Stimulated activated CD8-positive, alpha-beta memory T cell treated with anti-CD3 and anti-CD28 coated beads, Interleukin-4, amount 100 ng/mL, for 48 hours (primary cell): ENCODE measurements around the gene PGS1.
"Not testable (repeated sequence)": the region's sequence is repeated elsewhere in the genome, so short reads cannot be mapped to it uniquely, and the experiment has no call there.

Experiments used
- DNase-seq: peaks from one replicate; pipeline ENCODE4 v3.0.0-alpha.2; 2020

Gene PGS1

GRCh38 chr17:78450696-78451345 is 72.4 kb downstream of the PGS1 start:
- DNase-seq, result no peak

DNA sequence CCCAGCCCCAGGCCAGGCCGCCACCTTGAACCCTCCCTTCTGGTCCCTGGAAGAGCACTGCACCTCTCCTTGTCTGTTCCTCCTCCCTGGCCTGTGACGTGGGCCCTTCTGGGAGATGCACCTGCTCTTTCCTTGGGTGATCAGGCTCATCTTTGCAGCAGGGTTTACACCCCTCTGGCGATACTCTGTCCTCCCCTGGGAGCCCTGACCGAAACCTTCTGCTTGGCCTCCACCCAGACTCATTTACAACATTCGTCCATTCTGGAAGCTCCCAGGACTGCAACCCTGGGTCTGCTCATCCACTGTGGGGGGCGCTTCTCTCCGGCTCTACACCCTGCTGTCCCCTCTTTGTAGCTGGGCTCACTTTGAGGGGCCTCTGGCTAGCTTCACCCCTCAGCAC is 73.3 kb downstream of the PGS1 start:
- DNase-seq, result no peak

- no peak for DNase-seq
These were observed 75.9 kb downstream of the PGS1 start for GRCh38 chr17:78454346-78454745.

- DNase-seq, result no peak
These were observed 79.6 kb downstream of the PGS1 start for GRCh38 chr17:78458091-78458490.

GRCh38 chr17:78458736-78459335 is 80.4 kb downstream of the PGS1 start:
- no peak for DNase-seq

DNA sequence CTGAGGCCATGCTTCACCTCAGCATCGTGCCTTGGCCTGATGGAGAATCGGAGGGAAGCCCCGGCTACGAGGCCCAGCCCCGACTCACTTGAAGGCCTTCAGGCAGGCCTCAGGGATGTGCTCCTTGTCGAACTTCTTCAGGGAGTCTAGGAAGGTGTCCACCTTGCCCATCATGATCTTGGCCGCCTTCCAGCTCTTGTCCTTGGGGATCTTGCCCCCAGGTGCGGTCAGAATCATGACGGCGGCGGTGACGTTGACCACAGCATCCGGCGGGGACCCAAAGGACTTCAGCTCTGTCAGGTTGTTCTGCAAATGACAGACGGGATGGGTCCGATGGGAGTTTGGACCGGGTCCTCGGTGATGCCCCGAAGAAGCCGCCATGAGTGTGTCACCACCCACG is 81.2 kb downstream of the PGS1 start:
- DNase-seq, result no peak

- no peak for DNase-seq
These were observed 81.8 kb downstream of the PGS1 start for GRCh38 chr17:78460176-78460675.

- no peak for DNase-seq
These were observed 82.7 kb downstream of the PGS1 start for GRCh38 chr17:78460951-78461798.

GRCh38 chr17:78461799-78462053 is 83.3 kb downstream of the PGS1 start:
- no peak for DNase-seq

DNA sequence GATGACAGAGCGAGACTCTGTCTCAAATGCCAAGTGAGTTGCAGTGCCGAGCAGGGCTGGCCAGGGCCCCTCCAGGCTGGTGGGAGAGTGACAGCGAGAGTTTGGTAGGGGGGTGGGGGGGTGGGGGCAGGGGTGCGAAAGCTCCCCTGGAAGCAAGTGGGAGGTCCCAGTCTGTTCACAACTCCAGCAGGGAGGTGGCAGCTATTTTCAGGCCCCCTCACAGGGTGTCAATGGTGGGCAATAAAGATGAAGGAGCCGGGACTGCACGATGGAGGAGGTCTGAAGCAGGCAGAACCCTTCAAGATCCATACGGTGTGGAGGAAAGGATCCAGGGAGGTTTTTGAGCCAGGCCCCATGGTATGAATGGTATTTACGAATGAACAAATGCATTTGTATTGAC is 83.7 kb downstream of the PGS1 start:
- no peak for DNase-seq

DNA sequence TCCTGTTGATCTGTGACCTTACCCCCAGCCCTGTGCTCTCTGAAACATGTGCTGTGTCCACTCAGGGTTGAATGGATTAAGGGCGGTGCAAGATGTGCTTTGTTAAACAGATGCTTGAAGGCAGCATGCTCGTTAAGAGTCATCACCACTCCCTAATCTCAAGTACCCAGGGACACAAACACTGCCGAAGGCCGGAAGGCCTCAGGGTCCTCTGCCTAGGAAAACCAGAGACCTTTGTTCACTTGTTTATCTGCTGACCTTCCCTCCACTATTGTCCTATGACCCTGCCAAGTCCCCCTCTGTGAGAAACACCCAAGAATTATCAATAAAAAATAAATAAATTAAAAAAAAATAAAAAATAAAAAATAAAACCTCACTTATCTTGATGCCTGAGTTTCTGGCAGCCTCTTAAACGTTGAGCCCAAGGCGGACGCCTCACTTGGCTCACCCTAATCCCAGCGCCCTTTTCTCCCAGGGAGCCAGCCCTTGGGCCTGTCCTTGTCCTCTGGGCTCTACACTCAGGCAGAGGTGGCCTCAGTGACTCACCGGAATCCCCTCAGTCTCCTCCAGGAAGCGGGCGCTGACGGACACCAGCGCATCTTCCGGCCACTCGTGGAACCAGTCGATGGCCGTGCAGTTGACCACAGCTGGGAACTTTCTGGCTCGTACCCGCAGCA is 87.8 kb downstream of the PGS1 start:
- DNase-seq, result not testable (repeated sequence)

DNA sequence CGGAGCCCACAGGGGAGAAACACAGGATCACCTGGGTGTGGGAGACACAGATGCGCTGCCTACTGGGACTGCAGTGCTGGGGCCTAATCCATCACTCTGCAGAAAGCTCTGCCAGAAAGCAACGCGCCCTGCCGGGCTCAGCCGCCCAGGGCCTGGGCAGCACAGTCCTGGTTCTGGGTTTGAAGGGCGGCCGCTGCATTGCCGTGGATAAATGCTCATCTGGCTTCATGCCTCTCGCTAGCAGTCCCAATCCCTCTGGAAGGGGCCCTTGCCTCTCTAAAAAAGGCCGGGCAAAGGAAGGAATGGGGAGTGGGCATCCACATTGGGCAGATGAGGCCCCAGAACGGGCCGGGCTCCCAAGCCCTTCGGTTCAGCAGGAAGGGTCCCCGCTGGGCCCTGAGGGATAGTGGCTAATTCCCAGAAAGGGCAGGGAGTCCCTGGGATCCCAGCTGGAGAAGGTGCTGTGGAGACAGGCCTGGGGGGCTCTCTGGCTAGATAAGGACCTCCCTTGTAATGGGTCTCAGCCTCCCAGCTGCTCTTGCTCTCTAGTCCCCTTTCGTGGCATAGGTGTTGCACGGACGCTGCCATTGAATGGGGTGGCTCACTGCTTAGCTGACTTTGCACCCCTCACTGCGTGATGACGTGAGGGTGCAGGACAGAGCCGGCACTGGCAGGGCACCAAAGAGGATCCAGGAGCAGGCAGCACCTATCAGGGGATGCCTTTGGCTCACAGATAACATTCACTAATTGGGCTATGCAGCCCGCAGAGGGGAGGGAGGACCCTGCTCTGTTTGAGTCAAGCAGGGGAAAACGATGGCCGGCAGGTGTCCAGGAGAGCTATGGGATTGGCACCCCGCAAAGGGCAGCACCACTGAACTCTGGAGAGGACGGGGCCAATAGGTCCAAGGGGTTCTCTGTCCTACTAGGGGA is 88.6 kb downstream of the PGS1 start:
- no peak for DNase-seq

GRCh38 chr17:78468366-78468765 is 89.9 kb downstream of the PGS1 start:
- DNase-seq, result no peak

- no peak for DNase-seq
These were observed 91.0 kb downstream of the PGS1 start for GRCh38 chr17:78469443-78469842.

GRCh38 chr17:78471635-78472034 is 93.2 kb downstream of the PGS1 start:
- DNase-seq, result no peak

- DNase-seq, result no peak
These were observed 93.8 kb downstream of the PGS1 start for GRCh38 chr17:78472035-78472905.

- no peak for DNase-seq
These were observed 95.6 kb downstream of the PGS1 start for GRCh38 chr17:78473951-78474613.
